SU-DHL-6 (cell line): ENCODE results near the gene KDM3A.

ENCODE experiments used
- EZH2phosphoT487 ChIP-seq: fragments of 200-600 bp; sonication (generic), shearing (Covaris generic); conservative IDR thresholded peaks from 2 replicates; pipeline ENCODE4 v1.6.1; 2018; ENCODE audit warnings: mild to moderate bottlenecking, antibody characterized with exemption, low read length, moderate library complexity, mixed read lengths
- TF ChIP-seq, protein P1 (sequence below): fragments of 200-600 bp; sonication (generic); IDR thresholded peaks from one replicate; pipeline ENCODE4 v1.5.1; 2017; ENCODE audit warnings: antibody characterized with exemption, mild to moderate bottlenecking, low read length, moderate library complexity; ENCODE audit not compliant: insufficient read depth, poor library complexity, severe bottlenecking

DNA sequence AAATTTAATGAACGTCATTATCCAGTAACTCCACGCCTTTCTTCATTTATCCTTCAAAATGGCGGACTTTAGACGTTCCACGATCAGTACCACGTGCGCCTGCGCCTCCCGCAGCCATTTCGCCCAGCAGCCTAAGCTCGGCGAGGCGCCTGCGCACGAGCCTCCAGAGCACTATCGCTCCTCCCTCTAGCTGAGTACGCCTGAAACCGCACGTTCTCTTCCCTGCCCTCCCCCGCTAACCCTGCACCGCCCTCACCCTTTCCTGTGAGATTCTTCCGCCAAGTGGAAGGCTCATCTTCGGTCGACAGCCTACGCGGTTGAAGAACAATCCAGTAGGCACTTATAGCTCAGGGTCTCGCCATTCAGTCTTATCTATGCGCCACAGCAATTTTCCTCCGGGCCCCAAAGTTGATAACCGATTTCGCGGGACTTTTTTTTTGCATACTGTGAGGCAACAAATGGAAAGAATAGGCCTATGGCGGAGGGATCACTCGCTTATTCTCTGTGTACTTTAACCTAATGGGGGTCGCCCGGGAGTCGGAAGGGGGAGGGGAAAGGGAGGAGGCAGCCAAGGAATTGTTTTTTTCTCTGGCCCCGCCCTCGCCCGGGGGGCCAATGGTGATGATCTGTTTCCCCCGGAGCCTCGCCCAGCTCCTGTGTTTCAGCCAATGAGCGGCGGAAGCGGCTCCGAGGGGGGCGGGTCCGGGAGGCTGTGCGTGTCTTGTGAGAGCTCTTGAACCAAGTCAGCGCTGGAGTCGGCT, at the start of gene KDM3A:
- TF ChIP-seq, protein P1, sequence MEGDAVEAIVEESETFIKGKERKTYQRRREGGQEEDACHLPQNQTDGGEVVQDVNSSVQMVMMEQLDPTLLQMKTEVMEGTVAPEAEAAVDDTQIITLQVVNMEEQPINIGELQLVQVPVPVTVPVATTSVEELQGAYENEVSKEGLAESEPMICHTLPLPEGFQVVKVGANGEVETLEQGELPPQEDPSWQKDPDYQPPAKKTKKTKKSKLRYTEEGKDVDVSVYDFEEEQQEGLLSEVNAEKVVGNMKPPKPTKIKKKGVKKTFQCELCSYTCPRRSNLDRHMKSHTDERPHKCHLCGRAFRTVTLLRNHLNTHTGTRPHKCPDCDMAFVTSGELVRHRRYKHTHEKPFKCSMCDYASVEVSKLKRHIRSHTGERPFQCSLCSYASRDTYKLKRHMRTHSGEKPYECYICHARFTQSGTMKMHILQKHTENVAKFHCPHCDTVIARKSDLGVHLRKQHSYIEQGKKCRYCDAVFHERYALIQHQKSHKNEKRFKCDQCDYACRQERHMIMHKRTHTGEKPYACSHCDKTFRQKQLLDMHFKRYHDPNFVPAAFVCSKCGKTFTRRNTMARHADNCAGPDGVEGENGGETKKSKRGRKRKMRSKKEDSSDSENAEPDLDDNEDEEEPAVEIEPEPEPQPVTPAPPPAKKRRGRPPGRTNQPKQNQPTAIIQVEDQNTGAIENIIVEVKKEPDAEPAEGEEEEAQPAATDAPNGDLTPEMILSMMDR, result no peak
- no peak for TF ChIP-seq EZH2phosphoT487
